HG03565 (cell line): ENCODE results near the gene NTM.

Experiments
- ATAC-seq: cut with Tn5 transposase; IDR thresholded peaks from one replicate; pipeline ENCODE4 v1.9.1; 2021; ENCODE audit warnings: mild to moderate bottlenecking, moderate library complexity; ENCODE audit not compliant: unreplicated experiment

Gene NTM

DNA sequence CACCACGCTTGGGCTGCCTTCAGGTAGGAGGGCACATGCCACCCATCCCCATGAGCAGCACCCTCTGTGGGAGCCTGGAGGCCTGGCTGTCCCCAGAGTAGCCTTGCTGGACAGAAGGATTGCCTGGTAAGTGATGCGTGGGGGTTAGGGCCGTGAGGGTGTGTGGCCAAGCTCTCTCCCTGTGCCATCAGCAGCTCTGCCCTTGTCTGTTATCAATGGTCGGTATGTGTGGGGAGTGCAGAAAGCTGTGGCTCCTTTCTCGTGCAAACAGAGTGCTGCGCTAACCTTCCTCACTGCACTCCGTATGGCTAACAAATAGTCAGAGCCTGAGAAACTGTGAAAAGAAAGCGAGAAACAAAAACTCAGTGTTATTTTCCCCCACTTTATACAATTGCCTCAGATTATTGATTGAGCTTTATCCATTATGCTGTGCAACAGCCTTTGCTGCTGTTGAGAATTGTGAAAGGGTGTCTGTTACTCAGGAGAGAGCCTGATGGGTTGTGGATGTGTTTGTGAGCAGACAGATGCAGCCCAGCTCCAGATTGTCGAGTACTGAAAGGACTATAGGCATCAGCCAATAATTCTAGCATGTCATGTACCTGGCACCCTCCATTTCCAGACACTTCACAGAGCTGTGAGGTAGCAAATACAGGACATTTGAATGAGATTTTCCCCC, 432.2 kb downstream of the NTM start:
- ATAC-seq = no peak

- ATAC-seq = no peak
These were observed 437.5 kb downstream of the NTM start for GRCh38 chr11:131807876-131808275.

DNA sequence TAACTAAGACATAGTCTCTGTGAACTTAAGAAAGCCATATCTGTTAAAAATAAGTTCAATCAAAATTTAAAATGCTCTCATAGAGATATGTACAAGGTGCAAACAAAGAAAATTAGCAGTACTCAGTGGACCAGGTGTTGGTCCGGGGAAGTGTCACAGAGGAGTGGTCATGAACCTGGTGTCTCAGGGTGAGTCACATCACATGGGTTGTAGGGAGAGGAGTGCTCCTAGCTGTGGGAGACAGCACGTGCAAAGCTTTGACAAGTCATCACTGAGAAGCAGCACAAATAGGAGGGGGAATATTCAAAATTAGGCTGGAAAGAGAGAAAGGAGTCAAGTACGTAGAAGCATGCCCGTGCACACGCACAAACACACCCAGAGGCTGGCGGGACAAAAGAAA, 438.1 kb downstream of the NTM start:
- no peak for ATAC-seq

DNA sequence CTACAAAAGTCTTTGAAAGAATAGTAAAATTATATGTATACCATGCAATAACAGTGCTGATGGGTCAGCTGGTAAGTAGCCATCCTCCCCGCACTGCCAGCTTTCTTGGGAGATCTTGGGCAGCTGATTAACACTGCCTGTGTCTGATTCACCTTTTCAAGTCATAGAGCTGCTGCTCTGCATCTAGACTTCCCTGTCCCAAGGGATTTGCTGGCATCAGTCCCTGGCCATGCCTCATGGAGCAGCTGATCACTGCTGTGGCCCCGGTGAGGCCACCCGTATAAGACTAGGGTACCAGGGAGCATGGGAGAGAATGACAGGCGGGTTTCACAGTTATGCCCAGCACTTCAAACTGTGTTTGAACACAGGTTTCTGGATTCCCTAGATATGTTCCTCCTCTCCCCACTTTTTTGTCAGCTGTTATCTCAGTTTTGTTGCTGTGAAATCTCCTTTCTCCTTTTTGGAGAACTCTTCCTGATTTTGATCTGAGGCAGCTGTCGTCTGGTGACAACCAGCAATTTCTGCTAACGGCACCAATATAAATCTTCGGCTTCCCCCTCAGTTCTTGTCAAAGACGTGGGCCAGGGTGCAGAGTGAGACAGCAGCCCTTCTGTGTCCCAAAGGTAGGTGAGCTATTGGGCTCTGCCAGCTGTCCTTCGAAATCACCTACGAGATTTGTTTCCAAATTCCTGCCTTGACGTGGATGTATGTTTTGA, 438.9 kb downstream of the NTM start:
- ATAC-seq = no peak

GRCh38 chr11:131810541-131810940, 440.1 kb downstream of the NTM start:
- no peak for ATAC-seq

DNA sequence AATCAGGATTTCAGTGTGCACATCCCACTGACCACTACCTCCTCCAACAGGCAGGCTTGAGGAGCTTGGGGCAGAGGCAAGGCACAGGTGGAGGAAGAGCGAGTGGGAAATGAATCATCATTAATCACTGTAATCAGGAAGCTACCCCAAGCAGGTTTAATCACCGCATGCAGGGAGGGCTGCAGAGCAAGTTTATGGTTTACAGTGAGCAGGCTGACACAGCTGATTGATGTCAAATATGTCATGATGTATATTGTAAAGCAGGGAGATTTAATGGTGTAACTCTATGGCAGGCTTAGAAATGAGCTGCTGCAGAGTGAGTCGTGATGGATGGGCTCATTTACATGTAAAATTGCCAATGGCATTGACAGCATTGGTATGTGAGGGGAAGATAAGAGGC, 441.0 kb downstream of the NTM start:
- ATAC-seq = no peak

- no peak for ATAC-seq
These were observed 443.7 kb downstream of the NTM start for GRCh38 chr11:131814108-131814507.

- no peak for ATAC-seq
These were observed 445.2 kb downstream of the NTM start for GRCh38 chr11:131815590-131815989.

DNA sequence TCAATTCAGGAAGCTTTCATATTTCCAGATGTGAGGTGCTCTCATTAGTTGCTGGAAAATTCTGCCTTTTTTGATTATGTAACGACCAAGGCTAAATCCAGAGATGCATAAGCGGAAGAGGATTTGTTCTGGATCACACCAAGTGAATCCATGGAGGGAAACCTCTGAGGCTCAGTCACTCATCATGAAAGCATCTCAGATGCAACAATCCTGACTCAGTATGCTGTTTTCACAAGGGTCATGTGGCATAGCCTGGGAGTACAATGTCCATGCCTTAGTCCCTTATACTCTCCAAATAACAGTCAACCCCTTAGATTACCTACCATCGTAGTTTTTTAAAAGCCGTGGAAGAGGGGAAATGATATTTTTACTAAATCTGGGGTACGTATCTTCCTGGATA, 445.6 kb downstream of the NTM start:
- no peak for ATAC-seq

- ATAC-seq = no peak
These were observed 447.3 kb downstream of the NTM start for GRCh38 chr11:131817687-131818188.

DNA sequence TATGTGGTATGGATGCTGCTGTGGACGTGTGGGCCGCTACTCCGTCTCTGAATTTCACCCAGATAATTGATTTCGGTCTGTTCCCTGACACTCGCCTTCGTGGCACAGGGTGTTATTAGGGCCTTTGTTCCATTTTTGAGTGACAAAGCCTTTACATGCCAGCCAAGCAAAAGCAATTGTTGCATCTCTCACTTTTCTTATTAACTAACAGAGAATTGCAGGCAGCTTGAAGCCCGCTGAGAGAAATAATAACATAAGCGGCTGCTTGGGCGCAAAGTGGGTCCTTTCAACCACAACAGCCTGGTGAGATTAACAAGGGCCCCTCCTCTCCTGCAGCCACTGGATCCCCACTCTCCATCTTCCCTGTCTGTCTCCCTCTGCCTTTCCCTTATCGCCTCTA, 449.4 kb downstream of the NTM start:
- no peak for ATAC-seq

DNA sequence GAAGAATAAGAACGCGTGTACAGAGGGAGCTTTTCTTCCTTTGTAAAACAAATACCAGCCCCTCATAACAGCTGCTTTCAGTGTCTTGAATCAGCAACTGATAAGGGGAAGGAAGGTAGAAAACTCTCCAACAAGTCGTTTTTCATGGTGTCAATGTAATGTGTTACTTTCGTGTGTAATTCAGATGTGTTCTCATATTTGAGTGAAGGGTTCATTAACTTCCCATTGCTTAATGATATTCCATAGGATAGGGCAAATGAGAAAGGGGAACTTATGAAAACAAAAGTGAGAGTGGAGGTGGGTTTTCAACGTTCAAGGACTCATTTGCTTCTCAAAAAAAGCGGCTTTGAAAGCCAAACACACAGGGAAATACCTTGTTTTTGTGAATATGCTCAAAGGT, 452.1 kb downstream of the NTM start:
- ATAC-seq = no peak

- ATAC-seq = no peak
These were observed 453.4 kb downstream of the NTM start for GRCh38 chr11:131823772-131824171.

GRCh38 chr11:131824771-131825170, 454.4 kb downstream of the NTM start:
- ATAC-seq = no peak

- no peak for ATAC-seq
These were observed 457.0 kb downstream of the NTM start for GRCh38 chr11:131827430-131827829.

- peak; percentile 63 for ATAC-seq
These were observed 459.3 kb downstream of the NTM start for GRCh38 chr11:131829725-131830124.

GRCh38 chr11:131832079-131832478, 461.7 kb downstream of the NTM start:
- no peak for ATAC-seq

DNA sequence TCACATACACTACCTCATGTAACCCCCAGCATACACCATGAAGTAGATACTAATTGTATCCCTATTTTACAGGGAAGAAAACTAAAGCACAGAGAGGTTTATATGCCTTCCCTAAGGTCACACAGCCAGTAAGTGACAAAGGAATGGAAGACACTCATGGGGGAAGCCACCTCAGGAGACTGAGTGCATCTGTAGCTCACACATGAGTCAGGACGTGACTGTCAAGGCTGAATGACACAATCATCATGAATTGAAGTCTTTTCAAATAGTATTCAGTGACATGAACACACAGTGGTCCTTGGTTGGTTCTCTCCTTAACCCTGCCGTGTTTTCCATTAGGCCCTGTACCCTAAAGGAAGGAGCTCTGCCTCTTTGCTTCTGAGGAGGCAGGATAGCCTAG, 463.0 kb downstream of the NTM start:
- no peak for ATAC-seq

DNA sequence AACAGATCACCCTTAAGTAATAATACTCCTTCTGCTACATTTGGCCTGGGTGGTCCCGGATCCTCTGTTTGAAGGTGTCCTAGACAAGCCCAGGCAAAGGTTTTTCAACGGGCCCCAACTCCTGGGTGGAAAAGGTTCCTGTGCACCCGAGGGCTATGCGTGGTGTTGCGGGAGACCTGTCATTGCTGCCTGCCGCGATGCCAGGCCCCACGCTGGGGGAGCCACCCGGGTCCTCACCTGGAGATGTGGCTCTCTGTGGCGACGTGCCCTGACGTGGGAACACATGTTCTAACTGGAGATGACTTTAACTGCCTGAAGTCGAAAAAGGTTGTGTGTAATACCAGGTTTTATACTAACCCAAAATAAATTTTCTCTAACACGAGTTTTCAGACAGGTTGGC, 467.1 kb downstream of the NTM start:
- no peak for ATAC-seq

GRCh38 chr11:131838016-131838415, 467.6 kb downstream of the NTM start:
- no peak for ATAC-seq

DNA sequence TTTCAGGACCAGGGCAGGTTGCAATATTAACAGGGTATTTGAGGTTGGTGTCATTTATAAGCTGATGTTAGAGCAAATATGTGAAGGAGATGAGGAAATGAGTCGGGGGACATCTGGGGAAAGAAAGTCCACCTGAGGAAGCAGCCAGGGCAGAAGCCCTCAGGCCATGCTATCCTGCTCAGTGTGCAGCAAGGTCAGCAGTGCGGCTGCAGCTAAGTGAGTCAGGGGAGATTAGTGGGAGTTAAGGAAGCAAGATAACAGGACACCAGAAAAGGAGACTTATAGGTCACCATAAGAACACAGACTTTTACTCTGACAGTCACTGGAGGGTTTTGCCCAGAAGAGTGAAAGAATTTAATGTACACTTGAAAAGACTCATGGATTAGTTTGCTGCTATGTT, 468.9 kb downstream of the NTM start:
- no peak for ATAC-seq

GRCh38 chr11:131840545-131840944, 470.1 kb downstream of the NTM start:
- ATAC-seq = no peak

- ATAC-seq = no peak
These were observed 470.6 kb downstream of the NTM start for GRCh38 chr11:131841028-131841427.
